ENCODE data around the gene UBXN10.

GRCh38 chr1:20178634-20179370 is 7.1 kb upstream of the UBXN10 start:
- no peak for TF ChIP-seq CTCF (conservative IDR thresholded peaks at IDR 0.05; ENCODE audit: low read length)
- no peak for TF ChIP-seq EZH2phosphoT487 (IDR thresholded peaks at IDR 0.05; ENCODE audit: borderline replicate concordance, low read depth, low read length)
